ENCODE data around the gene LRRC30.
"Not testable (repeated sequence)": the region's sequence is repeated elsewhere in the genome, so short reads cannot be mapped to it uniquely, and the experiment has no call there.

The LRRC30 gene

DNA sequence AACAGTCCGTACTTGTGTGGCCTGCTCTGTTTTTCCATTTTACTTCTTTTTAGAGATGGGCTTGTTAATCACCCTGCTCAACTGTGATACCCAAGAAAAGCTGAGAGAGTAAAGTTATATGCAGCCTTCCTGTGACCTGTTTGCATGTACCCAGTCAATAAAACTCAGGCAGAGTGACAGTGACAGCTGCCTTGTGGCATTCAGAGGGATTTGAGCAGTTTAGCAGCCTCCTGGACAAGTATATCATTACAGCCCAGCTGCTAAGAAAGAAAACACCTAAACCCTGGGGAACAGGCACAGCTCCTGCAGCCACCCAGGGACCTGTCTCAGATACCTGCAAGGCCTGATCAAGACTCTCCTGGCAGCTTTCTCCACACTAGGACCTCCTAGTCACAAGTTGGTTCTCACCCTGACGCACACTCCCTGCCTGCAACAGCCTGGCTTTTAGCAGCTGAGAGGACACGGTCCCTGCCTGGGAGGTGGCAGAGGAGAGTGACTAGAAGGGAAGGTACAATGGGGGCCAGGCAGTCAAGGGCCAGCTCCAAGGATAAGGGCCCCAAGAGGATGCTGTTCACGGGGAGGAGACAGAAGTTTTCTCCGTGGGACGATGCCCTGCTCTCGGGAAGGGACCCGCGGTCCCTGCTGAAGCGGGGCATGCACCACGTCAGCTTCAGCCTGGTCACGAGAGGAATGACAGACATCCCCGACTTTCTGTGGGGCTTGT, at the start of gene LRRC30:
Gene LRRC30, plus strand, starts transcription at position 464 of the 724 bp plus-strand sequence. Its CDS starts 50 bp downstream, at position 514.
- H3K4me3 ChIP-seq (ENCODE audit: low read depth, low read length): no peak within 1 kb of the TSS

DNA sequence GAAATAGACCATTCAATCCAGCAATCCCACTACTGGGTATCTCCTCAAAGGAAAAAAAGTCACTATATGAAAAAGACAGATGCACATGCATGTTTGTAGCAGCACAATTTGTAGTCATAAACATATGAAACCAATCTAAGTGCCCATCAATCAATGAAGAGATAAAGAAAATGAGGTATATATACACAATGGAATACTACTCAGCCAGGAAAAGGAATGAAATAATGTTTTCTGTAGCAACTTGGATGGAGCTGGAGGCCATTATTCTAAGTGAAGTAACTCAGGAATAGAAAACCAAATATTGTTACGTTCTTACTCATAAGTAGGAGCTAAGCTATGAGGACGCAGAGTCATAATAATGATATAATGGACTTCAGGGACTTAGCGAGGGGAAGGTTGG, 45.2 kb upstream of the LRRC30 start:
- no peak overlapping the region for H3K4me3 ChIP-seq (ENCODE audit: low read depth, low read length)

DNA sequence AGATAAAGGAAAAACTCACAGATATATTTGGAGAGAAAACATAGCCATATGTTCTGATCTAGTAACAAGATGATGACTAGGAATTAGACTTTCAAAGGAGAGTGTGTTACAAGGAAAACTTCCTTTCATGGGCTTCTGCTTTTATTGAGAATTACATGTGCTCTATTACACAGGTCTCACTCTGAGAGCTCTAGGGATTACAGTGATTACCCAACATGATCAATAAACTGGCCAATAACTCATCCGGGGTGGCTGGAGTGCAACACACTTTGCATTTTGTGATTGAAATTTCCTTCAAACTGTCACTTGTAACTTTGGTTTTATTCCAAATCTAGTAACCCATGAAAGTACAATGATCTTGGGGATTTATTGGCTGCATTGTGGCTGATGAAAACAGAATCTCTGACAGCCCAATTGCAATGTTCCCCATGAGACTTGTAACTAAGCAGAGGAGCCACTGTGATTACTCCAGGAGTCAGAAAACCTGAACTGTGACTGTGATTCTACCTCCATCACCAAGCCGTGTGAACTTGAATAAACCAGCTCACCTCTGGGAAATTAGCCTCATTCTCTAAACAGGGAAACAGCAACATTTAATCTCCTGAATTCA, 40.2 kb upstream of the LRRC30 start:
- no peak overlapping the region for H3K4me3 ChIP-seq (ENCODE audit: low read depth, low read length)

DNA sequence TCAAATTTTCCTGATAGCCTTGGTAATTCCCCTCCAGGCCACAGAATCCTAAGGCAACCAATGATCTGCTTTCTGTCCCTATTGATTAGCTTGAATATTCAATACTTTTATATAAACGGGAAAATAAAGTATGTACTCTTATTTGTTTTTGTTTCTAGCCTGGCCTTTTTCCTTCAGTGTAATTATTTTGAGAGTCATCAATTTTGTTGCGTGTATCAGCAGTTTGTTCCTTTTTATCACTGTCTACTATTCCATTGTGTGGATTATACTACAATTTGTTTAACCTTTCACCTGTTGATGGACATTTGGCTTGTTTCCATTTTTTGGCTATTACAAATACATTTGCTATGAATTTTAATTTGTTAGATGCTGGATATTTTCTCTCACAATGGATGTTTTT, 39.2 kb upstream of the LRRC30 start:
- H3K4me3 ChIP-seq (ENCODE audit: low read depth, low read length): no peak overlapping the region

DNA sequence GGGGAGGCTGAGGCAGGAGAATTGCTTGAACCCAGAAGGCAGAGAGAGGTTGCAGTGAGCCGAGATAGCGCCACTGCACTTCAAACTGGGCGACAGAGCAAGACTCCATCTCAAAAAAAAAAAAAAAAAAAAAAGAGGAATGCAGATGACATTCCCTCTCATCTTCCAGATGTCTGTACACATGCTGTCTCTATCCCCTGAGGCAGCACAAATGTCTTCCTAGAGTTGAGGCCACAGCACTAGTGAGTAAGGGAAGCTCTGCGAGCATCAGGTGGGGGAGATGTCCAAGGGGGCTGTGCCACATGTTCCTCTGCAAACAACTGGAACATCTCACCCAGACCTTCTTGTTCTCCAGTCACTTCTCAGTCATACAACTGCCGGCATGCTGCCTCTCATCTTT, 35.6 kb upstream of the LRRC30 start:
- no peak overlapping the region for H3K4me3 ChIP-seq (ENCODE audit: low read depth, low read length)

DNA sequence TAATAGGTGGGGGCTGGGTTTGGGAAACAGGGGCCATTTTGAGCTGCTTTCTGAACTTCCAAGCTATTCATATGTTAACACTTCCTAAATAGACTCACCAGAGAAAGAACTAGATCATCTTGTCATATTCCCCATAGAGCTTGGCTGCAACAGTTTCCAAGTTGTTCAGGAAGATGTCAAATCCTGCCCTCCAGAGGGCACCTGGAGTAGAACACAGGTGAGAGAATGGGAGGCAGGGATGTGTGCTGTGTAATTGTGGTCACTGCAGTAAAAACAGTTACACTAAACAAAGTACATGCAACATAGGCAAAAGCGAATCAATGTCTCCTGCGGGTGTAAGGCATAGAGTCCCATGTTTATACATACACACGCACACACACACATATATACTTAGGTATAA, 34.5 kb upstream of the LRRC30 start:
- H3K4me3 ChIP-seq (ENCODE audit: low read depth, low read length): no peak overlapping the region

DNA sequence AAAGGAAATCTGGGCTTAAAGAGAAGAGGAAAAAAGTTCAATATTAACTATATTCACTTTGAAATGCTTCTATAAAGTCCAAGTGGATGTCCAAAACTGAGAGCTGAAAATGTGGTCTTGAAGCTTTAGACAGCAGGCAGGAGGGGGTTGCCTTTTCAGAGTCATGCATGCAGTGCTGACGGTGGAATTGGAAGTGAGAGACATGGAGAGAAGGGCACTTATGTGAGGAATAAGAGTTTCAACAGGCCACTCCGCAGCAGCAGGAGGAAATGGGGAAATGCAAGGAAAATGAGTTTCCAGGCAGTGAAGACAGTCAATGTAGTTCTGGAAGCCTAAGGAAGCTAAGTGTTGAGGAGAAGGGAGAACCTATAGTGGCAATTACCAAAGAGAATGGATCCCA, 33.0 kb upstream of the LRRC30 start:
- no peak overlapping the region for H3K4me3 ChIP-seq (ENCODE audit: low read depth, low read length)

DNA sequence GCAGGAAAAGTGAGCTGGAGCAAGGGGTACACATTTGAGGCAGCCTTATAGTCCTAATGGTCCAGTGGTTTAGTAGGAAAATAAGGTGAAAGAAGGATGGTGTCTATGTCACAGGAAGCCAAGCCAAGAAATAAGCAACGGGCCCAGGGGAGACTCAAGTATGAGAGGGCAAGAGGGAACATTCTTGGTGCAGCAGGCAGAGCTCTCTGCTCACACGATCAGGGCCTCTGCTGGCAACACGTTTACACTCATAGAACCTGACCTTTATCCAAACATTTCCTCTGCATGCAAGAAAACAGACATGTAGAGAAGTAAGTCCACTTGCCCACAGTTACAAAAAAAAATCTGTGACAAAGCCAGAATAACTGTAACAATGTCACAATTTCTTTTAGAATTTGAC, 32.6 kb upstream of the LRRC30 start:
- H3K4me3 ChIP-seq (ENCODE audit: low read depth, low read length): no peak overlapping the region

DNA sequence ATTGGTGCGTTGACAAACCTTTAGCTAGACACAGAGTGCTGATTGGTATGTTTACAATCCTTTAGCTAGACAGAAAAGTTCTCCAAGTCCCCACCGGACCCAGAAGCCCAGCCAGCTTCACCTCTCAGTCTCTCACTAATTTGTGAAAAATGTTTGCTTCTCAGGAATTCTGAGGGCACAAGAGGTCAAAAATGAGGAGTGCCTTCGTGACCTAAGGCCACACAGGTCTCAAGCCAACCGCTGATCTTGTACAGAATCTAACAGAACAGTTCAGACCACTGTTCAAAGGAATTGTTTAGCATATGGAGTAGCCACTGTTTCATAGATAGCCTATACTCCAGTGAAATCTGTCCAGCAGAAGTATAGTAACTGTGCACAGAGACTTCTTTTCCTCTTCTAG, 29.8 kb upstream of the LRRC30 start:
- no peak overlapping the region for H3K4me3 ChIP-seq (ENCODE audit: low read depth, low read length)

DNA sequence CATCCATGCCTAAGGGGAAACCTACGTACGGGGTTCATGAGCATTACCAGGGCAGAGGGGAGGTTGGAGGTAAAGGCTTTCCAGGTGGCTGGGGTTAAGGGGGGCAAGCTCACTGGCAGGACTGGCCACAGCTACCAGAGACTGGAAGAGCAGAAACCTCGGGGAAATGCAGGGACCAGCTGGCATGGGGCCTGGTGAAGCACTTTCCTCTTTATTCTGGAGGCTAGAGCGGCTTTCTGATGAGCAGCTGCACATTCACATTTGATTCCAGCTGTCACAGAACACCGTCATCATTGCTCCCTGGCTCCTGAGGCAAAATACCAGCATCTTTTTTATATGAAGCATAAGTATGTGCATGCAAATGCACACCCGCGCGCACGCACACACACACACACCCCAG, 28.7 kb upstream of the LRRC30 start:
- H3K4me3 ChIP-seq (ENCODE audit: low read depth, low read length): no peak overlapping the region

DNA sequence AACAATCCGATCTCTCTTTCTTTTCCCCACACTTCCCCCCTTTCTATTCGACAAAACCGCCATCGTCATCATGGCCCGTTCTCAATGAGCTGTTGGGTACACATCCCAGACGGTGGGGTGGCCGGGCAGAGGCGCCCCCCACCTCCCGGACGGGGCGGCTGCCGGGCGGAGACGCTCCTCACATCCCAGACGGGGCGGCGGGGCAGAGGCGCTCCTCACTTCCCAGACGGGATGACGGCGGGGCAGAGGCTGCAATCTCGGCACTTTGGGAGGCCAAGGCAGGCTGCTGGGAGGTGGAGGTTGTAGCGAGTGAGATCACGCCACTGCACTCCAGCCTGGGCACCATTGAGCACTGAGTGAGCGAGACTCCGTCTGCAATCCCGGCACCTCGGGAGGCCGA, 27.3 kb upstream of the LRRC30 start:
- not testable (repeated sequence) for H3K4me3 ChIP-seq (ENCODE audit: low read depth, low read length)

DNA sequence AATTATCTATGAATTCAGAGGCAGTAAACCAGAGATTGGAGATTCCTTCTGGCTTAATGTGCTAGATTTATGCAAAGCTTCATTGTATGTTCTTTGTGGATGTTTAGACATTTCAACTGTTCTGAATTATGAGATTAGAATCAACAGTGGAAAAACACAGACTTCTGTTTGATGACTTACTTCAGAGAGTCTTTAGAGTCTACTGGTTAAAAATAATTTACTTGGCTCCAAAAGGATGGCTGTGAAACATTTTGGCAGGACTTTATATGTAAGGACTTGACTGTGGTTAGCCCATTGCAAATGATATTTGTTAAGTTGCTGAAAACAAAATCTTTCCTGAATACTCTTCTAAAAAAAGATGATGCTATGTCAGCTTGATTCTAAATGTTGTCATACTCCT, 25.5 kb upstream of the LRRC30 start:
- no peak overlapping the region for H3K4me3 ChIP-seq (ENCODE audit: low read depth, low read length)

DNA sequence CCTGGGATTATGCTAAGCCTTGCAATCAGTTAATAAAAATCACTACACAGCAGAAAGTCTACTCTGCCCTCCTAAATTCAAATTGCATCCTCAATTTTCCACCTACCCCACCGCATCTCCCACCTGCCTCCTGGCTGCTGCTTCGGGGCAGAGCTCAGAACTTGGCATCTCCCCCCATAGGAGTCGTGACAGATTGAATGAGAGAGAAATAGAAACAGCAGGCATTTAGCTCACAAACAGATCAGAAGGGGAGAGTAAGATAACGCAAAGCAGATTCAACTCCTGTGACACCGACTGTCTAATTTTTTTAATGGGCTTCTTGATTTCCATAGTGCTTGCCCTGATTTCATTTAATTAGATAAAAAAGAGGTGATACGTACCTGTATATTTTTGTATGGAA, 24.7 kb upstream of the LRRC30 start:
- H3K4me3 ChIP-seq (ENCODE audit: low read depth, low read length): no peak overlapping the region

DNA sequence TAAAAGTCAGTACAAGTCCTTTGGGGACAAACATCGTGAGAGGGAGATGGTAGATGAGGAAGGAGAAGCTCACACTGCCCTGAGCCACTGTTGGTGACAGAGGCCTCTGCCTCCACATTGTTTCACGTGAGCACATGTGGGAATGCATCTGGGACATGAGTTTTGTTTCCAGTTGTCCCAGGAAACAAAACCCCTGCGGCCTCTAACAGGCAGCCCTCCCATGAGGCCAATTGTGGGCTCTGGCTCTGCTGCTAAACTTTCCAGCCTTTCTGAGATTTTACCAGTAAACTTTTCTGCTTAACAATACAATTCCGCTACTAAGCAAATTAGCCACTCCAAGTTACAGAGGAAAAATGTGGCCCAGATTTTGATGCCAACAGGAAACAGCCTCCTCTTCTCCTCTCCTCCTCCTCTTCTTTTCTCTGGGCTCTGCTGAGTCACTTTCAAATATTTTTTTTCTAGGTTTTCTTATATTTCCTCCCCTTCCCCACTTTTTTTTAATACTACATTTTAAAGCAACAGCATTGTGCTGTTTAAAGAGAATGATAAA, 23.4 kb upstream of the LRRC30 start:
- H3K4me3 ChIP-seq (ENCODE audit: low read depth, low read length): no peak overlapping the region

DNA sequence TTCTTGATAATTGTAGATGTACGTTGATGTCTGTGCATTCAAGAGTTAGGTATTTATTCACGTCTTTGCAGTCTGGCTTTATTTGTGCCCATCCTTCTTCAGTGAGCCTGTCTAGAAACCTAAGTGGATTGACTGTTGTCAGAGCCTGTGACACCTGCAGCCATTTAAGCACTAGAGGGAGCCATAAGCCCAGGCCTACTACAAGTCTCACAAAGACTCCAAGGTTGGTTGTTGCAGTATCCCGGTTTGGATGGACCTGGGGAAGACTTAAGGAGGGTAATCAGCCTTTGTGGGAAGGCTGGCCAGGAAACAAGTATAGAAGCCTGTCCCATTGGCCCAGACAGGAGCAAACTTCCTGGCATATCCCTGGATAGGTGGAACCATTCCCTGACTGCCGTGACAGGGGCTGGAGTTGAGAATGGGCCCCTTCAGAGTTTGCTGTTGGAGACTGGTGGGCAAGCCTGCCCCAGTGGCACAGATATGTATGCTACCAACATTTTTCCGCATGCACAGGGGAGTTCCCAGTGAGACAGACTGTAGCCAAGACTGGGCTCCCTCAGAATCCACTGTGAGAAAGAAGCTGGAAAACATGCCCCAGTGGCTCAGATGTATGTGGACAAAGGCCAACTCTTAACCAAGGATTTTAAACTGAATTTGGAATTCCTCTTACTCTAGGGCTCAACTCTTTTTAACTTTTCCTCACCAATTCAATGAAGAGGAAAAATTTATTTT, 9.3 kb upstream of the LRRC30 start:
- H3K4me3 ChIP-seq (ENCODE audit: low read depth, low read length): no peak overlapping the region

DNA sequence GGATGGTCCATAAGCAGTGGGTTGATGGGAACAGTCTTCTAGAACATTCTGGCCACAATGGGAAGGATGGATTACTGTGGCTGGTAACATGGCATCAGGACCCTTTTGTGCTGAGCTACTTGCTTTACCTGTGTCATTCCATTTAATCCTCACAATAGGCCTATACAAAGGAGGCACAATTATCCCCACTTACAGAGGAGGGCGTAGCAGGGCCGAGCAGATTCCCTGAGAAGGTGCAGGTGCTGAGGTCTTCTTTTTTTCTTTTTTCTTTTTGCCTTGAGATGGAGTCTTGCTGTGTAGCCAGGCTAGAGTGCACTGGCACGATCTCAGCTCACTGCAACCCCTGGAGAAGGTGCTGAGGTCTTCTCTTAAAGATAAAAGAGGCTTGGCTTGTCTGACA, 6.7 kb upstream of the LRRC30 start:
- H3K4me3 ChIP-seq (ENCODE audit: low read depth, low read length): no peak overlapping the region

DNA sequence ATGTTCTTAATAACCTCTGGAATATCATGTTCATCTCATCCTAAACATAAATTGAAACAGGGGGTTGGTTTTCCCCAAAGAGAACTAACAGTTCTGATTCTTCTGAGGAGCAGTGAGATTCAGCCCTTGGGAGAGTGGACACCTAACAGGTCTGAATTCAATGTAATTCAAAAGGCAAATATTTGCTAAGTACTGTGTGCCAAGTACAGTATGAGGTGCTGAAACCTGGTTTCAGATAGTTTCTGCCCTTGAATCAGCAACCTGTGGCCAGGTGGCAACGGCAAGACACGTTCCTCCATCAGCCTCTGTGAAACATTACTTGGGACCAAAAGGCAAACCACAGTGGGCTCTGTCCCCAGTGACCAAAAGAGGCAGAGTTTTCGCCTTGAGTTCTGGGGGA, 1.3 kb downstream of the LRRC30 start:
- no peak overlapping the region for H3K4me3 ChIP-seq (ENCODE audit: low read depth, low read length)

DNA sequence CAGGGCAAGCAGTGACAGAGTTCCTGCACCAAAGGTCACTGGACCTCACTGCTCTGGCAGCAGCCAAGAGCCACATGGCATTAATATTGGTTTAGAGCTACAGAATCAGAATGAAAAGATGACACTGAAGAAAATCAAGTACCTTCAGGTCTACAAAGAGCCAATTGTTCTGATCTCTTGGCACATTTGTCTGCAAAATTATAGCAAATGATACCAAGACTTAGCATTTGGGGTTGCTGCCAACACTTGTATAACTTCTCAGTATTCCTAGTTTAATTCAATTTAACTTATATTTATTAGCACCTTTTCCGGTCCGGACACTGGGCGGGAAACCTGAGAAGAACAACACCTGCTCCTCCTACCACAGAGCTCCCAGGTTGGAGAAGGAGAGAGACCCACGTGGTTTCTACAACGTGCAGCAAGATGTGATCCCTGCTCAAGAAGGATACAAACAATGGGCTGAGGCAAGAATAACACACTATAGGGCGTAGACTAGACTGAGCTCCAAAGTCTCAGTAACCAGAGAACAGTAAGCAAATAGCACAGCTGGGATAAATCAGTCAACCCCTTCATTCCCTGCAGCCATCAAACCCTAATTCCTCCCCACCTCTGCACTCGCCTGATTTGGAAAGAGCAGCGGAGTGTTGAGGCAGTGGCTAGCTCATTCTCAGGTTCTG, 2.4 kb downstream of the LRRC30 start:
- H3K4me3 ChIP-seq (ENCODE audit: low read depth, low read length): no peak overlapping the region

DNA sequence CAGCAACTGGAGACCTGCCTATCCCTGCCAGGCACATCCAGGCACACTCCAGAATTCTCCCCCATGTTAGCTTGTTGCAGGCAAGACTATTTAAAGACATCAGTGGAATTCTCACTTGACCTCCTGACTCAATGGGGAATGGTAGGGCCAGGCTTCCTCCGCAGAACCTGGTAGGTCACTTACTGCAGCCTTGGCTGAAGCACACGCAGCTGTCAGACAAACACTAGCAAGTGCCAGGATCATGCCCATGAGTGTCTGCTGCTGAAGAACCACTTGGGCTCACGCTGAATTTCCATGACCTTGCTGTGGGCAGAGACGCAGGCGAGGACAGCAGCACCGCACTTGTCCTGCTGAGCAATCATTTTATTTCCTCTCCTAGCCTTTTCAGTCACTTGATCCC, 3.2 kb downstream of the LRRC30 start:
- no peak overlapping the region for H3K4me3 ChIP-seq (ENCODE audit: low read depth, low read length)

DNA sequence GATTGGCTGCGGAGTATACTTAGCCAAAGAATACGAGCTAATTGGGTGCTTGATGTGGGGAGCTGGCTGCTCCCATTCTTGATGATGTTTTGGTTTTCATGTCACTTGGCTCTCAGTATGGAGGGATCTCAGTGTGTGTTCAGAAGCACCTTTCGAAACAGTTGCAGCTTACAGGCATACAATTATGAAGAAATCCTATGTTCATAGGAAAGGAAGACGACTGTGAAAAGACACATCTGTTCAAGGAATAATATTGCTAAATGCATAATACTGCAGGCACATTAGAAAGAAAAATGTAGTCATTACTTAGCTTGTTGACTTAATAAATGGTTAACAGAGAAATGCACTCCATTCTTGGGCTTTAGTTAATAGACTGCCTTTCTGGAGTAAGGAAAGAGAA, 4.1 kb downstream of the LRRC30 start:
- no peak overlapping the region for H3K4me3 ChIP-seq (ENCODE audit: low read depth, low read length)

DNA sequence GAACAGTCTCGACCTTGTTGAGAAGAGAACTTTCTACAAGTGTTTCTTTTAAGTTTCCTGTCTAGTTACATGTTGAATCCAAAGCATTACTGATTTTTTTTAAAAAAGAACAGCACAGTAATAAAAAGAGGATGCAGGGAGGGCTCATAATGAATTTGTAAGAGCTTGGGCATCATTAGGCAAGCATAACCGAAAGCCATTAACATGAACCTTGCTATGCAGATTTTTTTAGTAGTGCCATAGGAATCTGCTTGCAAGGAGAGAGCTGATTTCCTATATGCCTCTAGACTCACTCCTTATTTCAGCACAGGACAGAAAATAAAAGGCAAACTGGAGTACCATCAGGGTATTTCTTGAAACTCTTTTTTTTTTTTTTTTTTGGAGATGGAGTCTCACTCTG, 5.2 kb downstream of the LRRC30 start:
- H3K4me3 ChIP-seq (ENCODE audit: low read depth, low read length): no peak overlapping the region
